ELR (cell line): ENCODE data around the gene ELOVL5.
"Not testable (repeated sequence)": the region's sequence is repeated elsewhere in the genome, so short reads cannot be mapped to it uniquely, and the experiment has no call there.

Source experiments
- DNase-seq: peaks from one replicate; pipeline ENCODE4 v3.0.0-alpha.2; 2015; ENCODE audit warnings: low read depth

Gene ELOVL5

DNA sequence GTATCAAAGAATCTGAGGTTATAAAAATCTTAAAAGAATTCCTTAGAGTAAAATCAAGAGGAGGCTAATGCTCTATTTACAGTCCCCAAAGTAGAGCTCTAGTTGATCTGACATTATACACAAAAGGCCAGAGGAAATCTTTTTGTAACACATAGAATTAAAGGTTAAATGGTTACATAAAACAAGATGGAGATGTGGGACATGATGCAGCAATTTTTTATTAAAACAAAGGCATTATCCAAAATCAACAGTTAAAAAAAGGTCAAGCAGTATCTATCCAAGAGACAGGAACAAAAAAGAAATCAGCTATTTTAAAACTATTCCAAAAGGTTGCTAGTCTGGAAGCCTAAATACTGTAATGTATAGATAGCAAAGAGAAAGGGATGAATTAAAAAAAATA lies 20.4 kb downstream of the ELOVL5 start:
- no peak for DNase-seq

DNA sequence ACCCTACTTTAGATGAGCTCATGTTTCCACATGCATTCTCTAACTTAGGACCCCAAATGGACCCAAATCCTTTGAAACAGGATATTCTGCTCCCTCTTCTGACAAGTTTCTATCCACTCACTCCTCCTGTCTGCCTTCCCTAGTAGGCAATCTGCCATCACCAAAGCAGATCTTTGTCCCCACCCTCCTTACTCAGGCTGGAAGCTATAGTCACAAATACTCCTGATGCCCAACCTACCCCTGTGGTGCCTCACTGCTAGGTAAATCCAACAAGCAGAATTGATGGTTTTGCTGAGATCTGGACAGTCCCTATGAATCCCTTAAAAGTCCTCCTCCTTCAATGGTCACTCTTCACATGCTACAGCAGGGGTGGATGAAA lies 21.7 kb downstream of the ELOVL5 start:
- peak; percentile 66 for DNase-seq

GRCh38 chr6:53326372-53327016 lies 22.3 kb downstream of the ELOVL5 start:
- DNase-seq: peak; percentile 99

DNA sequence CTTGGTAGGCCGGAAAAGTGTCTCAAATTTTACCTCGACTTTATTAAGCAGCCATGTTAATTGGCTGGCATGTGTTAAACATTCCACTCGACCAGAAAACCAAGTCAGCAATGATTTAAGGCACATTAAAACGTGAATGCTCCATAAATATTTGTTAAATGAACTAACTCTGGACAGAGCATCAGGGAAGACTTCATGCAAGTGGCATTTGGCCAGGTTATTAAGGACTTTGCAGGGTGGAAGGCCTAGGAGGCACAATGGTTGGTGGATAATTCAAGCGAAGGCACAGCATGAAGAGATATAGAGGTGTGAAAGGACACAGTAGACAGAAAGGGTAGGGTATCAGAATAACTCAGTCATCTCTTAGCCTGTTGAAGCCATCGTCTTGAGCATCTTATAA lies 23.0 kb downstream of the ELOVL5 start:
- no peak for DNase-seq

GRCh38 chr6:53322188-53323029 lies 26.3 kb downstream of the ELOVL5 start:
- no peak for DNase-seq

GRCh38 chr6:53321701-53322100 lies 27.0 kb downstream of the ELOVL5 start:
- DNase-seq: no peak

- DNase-seq: no peak
Measured at GRCh38 chr6:53320964-53321363, 27.8 kb downstream of the ELOVL5 start.

GRCh38 chr6:53318429-53318828 lies 30.3 kb downstream of the ELOVL5 start:
- no peak for DNase-seq

DNA sequence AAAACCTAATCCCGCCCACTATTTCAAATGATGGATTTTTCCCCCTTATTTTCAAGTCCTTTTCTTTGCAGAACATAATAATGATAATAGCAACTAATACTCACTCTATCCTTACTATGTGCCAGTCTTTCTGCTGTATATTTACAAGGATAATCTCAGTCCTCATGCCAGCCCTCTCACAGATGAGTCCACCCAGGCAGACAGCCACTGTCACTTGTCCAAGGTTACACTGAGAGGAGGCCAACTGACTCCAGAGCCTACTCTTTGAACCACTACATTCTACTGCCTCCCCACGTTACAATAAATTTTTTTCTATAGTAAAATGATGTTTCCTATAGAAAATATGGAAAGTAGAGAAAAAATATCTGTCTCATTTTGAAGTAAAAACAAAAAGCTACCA lies 30.9 kb downstream of the ELOVL5 start:
- DNase-seq: no peak

DNA sequence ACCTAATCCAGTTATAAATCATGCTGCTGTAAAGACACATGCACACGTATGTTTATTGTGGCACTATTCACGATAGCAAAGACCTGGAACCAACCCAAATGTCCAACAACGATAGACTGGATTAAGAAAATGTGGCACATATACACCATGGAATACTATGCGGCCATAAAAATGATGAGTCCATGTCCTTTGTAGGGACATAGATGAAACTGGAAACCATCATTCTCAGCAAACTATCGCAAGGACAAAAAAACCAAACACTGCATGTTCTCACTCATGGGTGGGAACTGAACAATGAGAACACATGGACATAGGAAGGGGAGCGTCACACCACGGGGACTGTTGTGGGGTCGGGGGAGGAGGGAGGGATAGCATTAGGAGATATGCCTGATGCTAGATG lies 31.5 kb downstream of the ELOVL5 start:
- DNase-seq: not testable (repeated sequence)

- no peak for DNase-seq
Measured at GRCh38 chr6:53316142-53316541, 32.6 kb downstream of the ELOVL5 start.

DNA sequence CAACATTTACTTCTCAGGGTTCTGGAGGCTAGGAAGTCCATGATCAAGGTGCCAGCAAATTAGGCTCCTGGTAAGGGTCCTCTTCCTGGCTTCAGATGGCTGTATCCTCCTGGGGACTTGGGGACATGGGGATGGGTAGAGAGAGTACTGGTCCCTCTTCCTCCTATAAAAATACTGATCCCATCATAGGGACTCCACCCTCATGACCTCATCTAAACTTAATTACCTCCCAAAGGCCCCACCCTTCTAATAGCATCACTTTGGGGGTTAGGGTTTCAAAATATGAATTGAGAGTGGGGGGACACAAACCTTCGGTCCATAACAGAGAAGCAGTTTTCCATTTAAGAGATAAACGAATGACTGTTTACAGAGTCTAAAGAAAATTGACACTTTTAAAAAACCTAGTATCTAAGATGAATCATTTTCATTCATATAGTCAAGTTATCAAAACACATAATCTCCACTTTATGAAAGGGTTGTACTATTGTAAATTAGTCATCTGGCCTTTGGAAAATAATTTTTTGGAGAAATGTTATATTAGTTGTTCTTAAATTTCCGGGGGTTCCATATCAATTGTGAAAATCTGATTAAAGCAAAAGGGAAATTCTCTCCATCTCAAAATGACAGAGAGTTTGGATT lies 33.5 kb downstream of the ELOVL5 start:
- DNase-seq: no peak

DNA sequence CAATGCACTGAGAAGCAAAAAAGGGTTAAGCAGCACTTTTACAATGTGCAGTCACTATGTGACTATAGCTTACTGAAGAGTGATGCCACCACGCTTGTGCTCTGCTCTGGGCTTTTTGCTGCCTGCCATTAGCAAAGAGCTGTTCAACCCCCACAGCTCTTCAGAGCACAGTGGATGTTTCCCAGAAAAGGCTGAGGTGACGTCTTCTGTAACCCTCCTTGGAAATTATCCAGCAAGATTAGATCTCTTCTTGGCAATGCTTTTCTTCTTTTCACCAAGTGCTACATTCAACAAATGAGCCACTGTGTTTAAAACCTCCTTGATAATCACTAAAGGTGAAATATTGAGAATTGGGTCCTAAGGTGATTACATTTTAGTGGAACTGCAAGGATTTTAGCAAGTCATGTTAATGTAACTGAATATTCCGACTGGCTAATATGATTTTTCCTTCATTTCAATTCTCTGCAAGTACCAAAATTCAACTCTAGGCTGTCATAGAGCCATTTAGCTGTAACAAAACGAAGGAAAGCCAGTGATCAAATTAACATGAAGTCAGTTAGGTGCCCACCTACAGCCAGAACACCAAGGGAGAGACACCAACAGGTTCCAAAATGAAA lies 34.9 kb downstream of the ELOVL5 start:
- peak; percentile 39 for DNase-seq

DNA sequence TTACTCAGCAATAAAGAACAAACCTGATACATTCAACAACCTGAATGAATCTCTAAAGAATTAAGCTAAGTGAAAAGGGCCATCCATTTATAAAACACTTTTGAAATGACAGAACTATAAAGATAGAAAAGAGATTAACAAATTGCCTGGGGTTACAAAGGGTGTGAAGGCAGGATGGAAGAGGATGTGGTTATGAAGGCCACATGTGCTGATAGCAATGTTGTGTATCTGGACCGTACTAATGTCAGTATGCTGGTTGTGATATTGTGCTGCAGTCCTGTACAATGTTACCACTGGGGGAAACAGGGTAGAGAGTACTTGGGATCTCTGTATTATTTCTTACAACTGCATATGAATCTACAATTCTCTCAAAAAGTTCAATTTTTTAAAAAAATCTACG lies 36.4 kb downstream of the ELOVL5 start:
- peak; percentile 59 for DNase-seq

DNA sequence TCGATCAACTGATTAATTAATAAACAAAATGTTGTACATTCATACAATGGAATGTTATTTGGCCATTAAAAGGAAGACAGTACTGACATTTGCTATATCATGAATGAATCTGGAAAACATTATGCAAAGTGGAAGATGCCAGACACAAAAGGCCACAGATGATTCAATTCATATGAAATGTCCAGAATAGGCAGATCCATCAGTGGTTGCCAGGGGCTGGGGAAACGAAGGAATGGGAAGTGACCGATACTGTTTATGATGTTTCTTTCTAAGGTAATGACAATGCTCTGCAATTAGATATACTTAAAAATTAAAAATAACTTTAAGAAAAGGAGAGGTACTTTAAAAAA lies 37.2 kb downstream of the ELOVL5 start:
- peak; percentile 50 for DNase-seq

DNA sequence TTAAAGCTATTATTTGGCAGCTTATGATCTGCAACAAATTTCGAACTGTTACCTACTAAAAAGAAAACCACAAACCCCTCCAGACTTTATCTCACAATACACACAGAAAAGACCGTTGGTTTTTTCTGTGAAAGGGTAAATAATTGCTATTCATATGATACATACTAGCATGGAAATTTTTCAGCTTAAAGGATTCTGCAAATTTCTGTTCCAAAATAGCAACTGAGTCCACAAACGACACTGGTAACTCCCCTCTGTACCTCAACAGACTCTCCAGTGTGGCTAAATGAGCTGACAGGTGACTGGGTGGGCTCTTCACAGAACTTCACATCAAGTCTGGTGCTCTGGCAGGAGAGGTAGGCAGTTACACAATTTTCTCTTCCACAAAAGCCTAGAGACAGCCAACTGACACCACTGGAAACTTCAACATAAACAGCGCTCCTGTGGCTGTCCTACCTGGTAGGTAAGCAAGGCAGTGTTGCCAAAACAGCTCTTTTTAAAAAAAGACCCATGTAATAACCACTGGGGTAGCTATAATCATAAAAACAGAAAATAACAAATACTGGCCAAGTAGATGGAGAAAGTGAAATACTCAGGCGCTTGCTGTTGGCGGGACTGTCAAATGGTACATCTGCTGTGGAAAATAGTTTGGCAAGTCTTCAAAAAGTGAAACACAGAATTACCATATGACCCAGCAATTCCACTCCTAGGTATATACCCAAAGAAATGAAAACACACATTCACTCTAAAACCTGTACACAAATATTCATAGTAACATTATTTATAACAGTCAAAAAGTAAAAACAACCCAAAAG lies 37.8 kb downstream of the ELOVL5 start:
- DNase-seq: no peak

- DNase-seq: no peak
Measured at GRCh38 chr6:53309901-53310300, 38.8 kb downstream of the ELOVL5 start.

DNA sequence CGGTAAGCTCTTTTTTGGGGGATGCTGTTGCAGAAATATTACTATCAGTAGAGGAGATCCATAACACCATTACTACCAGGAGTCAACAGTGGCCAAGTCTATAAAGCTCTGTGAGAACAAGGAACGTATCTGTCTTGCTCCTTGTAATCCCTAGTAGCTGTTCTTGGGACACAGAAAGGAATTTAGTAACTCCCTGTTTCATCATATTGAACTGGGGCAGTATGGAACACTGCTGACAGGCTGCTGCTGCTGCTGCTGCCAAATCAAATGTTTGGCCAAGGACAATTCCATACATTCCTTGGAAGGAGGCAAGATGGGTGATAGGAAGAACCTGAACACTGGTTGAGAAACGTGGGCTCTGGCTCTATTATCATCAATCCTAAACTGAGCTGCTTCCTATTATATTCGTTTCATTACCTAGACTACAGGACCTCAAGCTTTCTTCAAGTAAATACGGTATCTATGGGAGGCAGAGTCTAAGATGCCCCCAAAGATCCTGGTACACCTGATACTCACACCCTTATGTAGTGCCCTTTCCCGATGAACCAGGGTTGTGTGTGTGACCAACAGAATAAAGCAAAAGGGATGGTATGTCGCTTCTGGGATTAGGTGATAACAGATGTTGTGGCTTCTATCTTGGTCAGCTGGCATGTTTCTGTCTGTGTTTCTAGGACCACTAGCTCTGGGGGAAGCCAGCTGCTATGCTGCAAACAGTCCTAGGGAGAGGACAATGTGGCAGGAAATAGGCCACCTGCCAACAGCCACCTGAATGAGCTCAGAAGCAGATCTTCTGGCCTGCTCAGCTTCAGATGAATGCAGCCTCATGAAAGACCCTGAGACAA lies 39.5 kb downstream of the ELOVL5 start:
- DNase-seq: no peak

DNA sequence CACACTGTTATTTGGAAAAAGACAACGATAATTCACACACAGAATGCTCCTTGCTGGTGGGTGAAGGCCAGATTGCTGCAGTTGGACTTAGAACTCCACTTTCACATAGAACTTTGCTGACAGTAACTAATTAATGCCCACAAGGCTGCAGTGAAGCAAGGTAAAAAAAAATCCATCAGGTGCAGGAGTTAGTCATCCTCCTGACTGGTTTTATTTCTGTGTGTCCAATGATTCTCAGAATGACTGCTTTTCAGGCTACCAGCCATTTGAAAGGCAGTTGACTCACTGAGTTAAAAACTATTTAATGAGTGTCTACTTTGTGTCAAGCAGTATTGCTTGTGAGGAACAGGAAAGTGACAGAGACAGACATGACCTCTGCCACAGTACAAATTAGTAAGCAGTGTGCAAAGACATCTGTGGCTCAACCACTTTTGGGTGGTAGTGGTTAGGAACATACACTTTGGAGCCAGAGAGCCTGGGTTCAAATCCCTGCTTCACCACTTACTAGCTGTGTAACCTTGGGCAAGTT lies 41.9 kb downstream of the ELOVL5 start:
- peak; percentile 77 for DNase-seq

- not testable (repeated sequence) for DNase-seq
Measured at GRCh38 chr6:53306217-53306616, 42.5 kb downstream of the ELOVL5 start.

GRCh38 chr6:53305506-53306005 lies 43.2 kb downstream of the ELOVL5 start:
- not testable (repeated sequence) for DNase-seq
